Neural progenitor cell (in vitro differentiated cells): Measurements from ENCODE around the gene ERFL. TPM values are rescaled to one million over a fixed set of nuclear protein-coding genes. Genes with fewer than 3 reads are reported as not detected.

Source experiments
- DNase-seq: peaks from one replicate; pipeline ENCODE4 v3.0.0-alpha.2; 2016; ENCODE audit warnings: low spot score
- H2AFZ ChIP-seq: fragments of 200-600 bp; sonication (generic); replicated peaks from 2 replicates; pipeline ENCODE4 v1.6.1; 2016; ENCODE audit warnings: antibody characterized with exemption
- H3F3A ChIP-seq: fragments of 200-600 bp; sonication (generic); 2 replicates; pipeline ENCODE4 v1.6.1; 2016; ENCODE audit warnings: antibody characterized with exemption, low read depth
- H3K27ac ChIP-seq: fragments of 200-600 bp; sonication (generic); 2 replicates; pipeline ENCODE4 v1.5.1; 2016; ENCODE audit warnings: mild to moderate bottlenecking
- H3K27me3 ChIP-seq: fragments of 200-600 bp; sonication (generic); 2 replicates; pipeline ENCODE4 v1.6.1; 2016; ENCODE audit warnings: mild to moderate bottlenecking, moderate library complexity
- H3K36me3 ChIP-seq: fragments of 200-600 bp; sonication (generic); 2 replicates; pipeline ENCODE4 v1.5.1; 2016
- H3K4me1 ChIP-seq: fragments of 200-600 bp; sonication (generic); 2 replicates; pipeline ENCODE4 v1.6.1; 2016; ENCODE audit warnings: mixed run types
- H3K4me2 ChIP-seq: fragments of 200-600 bp; sonication (generic); 2 replicates; pipeline ENCODE4 v1.6.1; 2016
- H3K4me3 ChIP-seq: fragments of 200-600 bp; sonication (generic); 2 replicates; pipeline ENCODE4 v1.5.1; 2016
- H3K79me2 ChIP-seq: fragments of 200-600 bp; sonication (generic); 2 replicates; pipeline ENCODE4 v1.6.1; 2016; ENCODE audit warnings: low read depth
- H3K9ac ChIP-seq: fragments of 200-600 bp; sonication (generic); 2 replicates; pipeline ENCODE4 v1.6.1; 2016
- H3K9me3 ChIP-seq: fragments of 200-600 bp; sonication (generic); 2 replicates; pipeline ENCODE4 v1.5.1; 2016; ENCODE audit warnings: low read depth
- H4K20me1 ChIP-seq: fragments of 200-600 bp; sonication (generic); 2 replicates; pipeline ENCODE4 v1.6.1; 2016; ENCODE audit warnings: low read depth
- H3K27ac Mint-ChIP-seq: 3 replicates; pipeline ENCODE4 v1.8.0; 2021; ENCODE audit warnings: mixed read lengths
- H3K27me3 Mint-ChIP-seq: 2 replicates; pipeline ENCODE4 v1.8.0; 2022; ENCODE audit warnings: low read depth, mild to moderate bottlenecking, inconsistent platforms, moderate library complexity, mixed read lengths; ENCODE audit not compliant: insufficient read depth
- H3K36me3 Mint-ChIP-seq: 3 replicates; pipeline ENCODE4 v1.8.0; 2021; ENCODE audit warnings: mixed read lengths
- H3K4me1 Mint-ChIP-seq: 3 replicates; pipeline ENCODE4 v1.8.0; 2021; ENCODE audit warnings: mixed read lengths
- H3K4me3 Mint-ChIP-seq: 3 replicates; pipeline ENCODE4 v1.8.0; 2021; ENCODE audit warnings: mild to moderate bottlenecking, moderate library complexity, mixed read lengths
- H3K9me3 Mint-ChIP-seq: 3 replicates; pipeline ENCODE4 v1.8.0; 2020; ENCODE audit warnings: mixed read lengths
- CTCF ChIP-seq: fragments of 200-600 bp; sonication (generic); IDR thresholded peaks from 2 replicates; pipeline ENCODE4 v1.5.1; 2017; ENCODE audit warnings: antibody characterized with exemption, mild to moderate bottlenecking
- EZH2 ChIP-seq: fragments of 200-600 bp; sonication (generic); IDR thresholded peaks from 2 replicates; pipeline ENCODE4 v1.6.1; 2017; ENCODE audit warnings: antibody characterized with exemption, mild to moderate bottlenecking, moderate library complexity
- EZH2phosphoT487 ChIP-seq: fragments of 200-600 bp; sonication (generic); IDR thresholded peaks from 2 replicates; pipeline ENCODE4 v1.6.1; 2017; ENCODE audit warnings: antibody characterized with exemption
- total RNA-seq: library from RNA; depleted of rRNA; stranded (reverse); fragments of >200 nt; gene quantifications from 2 replicates; pipeline ENCODE4 v1.2.3, GENCODE V29; 2015; ENCODE audit warnings: low replicate concordance

ERFL gene
- total RNA-seq, 1 donor from 2014 or later = 0.65 TPM

GRCh38 chr19:41926028-41926762 lies 2.1 kb downstream of the ERFL start:
- Histone ChIP-seq H3K4me2 (no peak overlapping the region), H3F3A (peaks cover 35% of the 10 kb centered on the region), H3K4me3 (no peak overlapping the region), H3K79me2 (no peaks in the 10 kb centered on the region), H3K9me3 (no peaks in the 10 kb centered on the region), H4K20me1 (peaks cover 35% of the 10 kb centered on the region), H3K9ac (no peak overlapping the region), H3K27ac (no peak overlapping the region), H3K36me3 (no peaks in the 10 kb centered on the region), H3K27me3 (peaks cover 98% of the 10 kb centered on the region), H2AFZ (no peak overlapping the region), H3K4me1 (peaks cover 5% of the 10 kb centered on the region)
- H3K27ac Mint-ChIP-seq = no peak overlapping the region
- TF ChIP-seq EZH2phosphoT487 (no peak), CTCF (no peak), EZH2 (peak; percentile 7)
- H3K4me1 Mint-ChIP-seq = peaks cover 14% of the 10 kb centered on the region
- H3K36me3 Mint-ChIP-seq = no peaks in the 10 kb centered on the region
- peaks cover 41% of the 10 kb centered on the region for H3K27me3 Mint-ChIP-seq
- H3K9me3 Mint-ChIP-seq = peaks cover 2% of the 10 kb centered on the region
- peak; percentile 44 for DNase-seq
- H3K4me3 Mint-ChIP-seq = no peak overlapping the region

GRCh38 chr19:41925208-41926003 lies 2.8 kb downstream of the ERFL start:
- no peak for DNase-seq
- Histone ChIP-seq H3K9ac (no peak overlapping the region), H3K4me2 (no peak overlapping the region), H3K36me3 (no peaks in the 10 kb centered on the region), H3K27me3 (peaks cover 98% of the 10 kb centered on the region), H2AFZ (no peak overlapping the region), H3K79me2 (no peaks in the 10 kb centered on the region), H3K27ac (no peak overlapping the region), H3F3A (peaks cover 32% of the 10 kb centered on the region), H3K4me1 (peaks cover 5% of the 10 kb centered on the region), H4K20me1 (peaks cover 28% of the 10 kb centered on the region), H3K9me3 (no peaks in the 10 kb centered on the region), H3K4me3 (no peak overlapping the region)
- H3K9me3 Mint-ChIP-seq = peaks cover 2% of the 10 kb centered on the region
- H3K4me1 Mint-ChIP-seq = peaks cover 14% of the 10 kb centered on the region
- H3K4me3 Mint-ChIP-seq = no peak overlapping the region
- H3K27me3 Mint-ChIP-seq = peaks cover 35% of the 10 kb centered on the region
- no peak overlapping the region for H3K27ac Mint-ChIP-seq
- no peaks in the 10 kb centered on the region for H3K36me3 Mint-ChIP-seq
- no peak for TF ChIP-seq CTCF
- no peak for TF ChIP-seq EZH2
- no peak for TF ChIP-seq EZH2phosphoT487

DNA sequence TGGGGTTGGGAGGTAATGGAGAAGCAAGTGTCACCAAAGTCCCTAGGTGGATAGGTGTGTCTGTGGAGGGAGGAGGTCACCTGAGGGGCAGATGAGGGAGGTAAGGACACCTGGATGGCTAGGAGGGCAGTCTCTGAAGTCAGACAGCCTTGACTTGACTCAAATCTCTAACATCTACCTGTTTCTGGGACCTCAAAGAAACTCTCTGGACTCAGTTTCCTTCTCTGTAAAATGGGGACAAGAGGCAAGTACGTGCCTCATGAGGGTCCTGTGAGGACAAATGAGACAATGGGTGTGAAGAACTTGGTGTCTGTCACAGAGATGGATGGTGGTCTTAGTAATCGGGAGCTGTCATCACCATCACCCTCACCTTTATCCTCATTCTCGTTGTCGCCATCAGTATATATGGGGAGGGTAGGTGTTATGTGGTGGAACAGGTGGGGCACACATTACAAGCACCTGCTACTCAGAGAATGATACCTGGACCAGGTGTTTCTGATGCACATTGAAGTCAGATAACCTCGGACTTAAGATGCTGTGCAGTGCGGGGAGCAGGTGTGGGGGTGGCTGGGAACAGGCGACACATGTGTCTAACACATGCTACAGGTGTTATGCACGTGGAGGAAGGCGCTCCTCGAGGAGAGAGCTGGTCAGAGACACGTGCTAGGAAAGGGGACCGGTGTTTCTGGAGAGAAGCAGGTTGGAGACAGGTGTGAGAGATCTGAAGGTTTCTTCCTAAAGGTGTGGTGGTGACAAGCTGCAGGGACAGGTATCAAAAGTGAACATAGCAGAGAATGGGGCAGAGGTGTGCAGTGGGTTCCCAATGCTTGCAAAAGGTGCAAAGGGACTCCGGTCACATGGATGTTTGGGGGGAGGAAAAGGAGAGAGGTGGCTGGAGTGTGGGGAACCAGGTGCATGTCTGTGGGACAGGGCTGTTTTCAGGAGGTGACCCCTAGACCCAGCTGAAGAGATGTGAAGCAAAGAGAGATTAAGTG lies 3.8 kb downstream of the ERFL start:
- Histone ChIP-seq H3K4me3 (no peak overlapping the region), H3K36me3 (no peaks in the 10 kb centered on the region), H3K9ac (no peak overlapping the region), H3K27ac (no peak overlapping the region), H3K27me3 (peaks cover 98% of the 10 kb centered on the region), H3F3A (peaks cover 30% of the 10 kb centered on the region), H3K4me1 (peaks cover 5% of the 10 kb centered on the region), H3K4me2 (no peak overlapping the region), H4K20me1 (peaks cover 18% of the 10 kb centered on the region), H2AFZ (no peak overlapping the region), H3K9me3 (no peaks in the 10 kb centered on the region), H3K79me2 (no peaks in the 10 kb centered on the region)
- no peaks in the 10 kb centered on the region for H3K36me3 Mint-ChIP-seq
- H3K4me1 Mint-ChIP-seq = peaks cover 14% of the 10 kb centered on the region
- peaks cover 25% of the 10 kb centered on the region for H3K27me3 Mint-ChIP-seq
- TF ChIP-seq EZH2phosphoT487 = no peak
- peak; percentile 44 for TF ChIP-seq EZH2
- TF ChIP-seq CTCF = no peak
- H3K9me3 Mint-ChIP-seq = peaks cover 2% of the 10 kb centered on the region
- H3K27ac Mint-ChIP-seq = no peak overlapping the region
- no peak for DNase-seq
- no peak overlapping the region for H3K4me3 Mint-ChIP-seq
